HepG2 (cell line): ENCODE results near the gene SLC25A19. TPM values are rescaled to one million over a fixed set of nuclear protein-coding genes. Genes with fewer than 3 reads are reported as not detected.

Experiments used
- CENPX ChIP-seq: sonication (generic); formaldehyde crosslinking; IDR thresholded peaks from 2 replicates; pipeline ENCODE4 v1.9.0; 2021; ENCODE audit warnings: mild to moderate bottlenecking, missing genetic modification reagents, moderate library complexity
- KLF6 ChIP-seq: IDR thresholded peaks from 2 replicates; pipeline ENCODE4 v1.8.0; 2016; ENCODE audit warnings: missing biosample characterization, missing genetic modification reagents
- NPAS2 ChIP-seq: sonication (generic); formaldehyde crosslinking; IDR thresholded peaks from 2 replicates; pipeline ENCODE4 v1.8.0; 2022; ENCODE audit warnings: mild to moderate bottlenecking, missing genetic modification reagents, borderline replicate concordance
- ZBTB33 ChIP-seq: sonication (generic); formaldehyde crosslinking; IDR thresholded peaks from 2 replicates; pipeline ENCODE4 v1.4.0; 2020; ENCODE audit warnings: missing genetic modification reagents
- ZNF350 ChIP-seq: sonication (generic); formaldehyde crosslinking; IDR thresholded peaks from 2 replicates; pipeline ENCODE4 v1.4.0; 2020; ENCODE audit warnings: mild to moderate bottlenecking, low read depth, missing genetic modification reagents, borderline replicate concordance
- ZNF580 ChIP-seq: IDR thresholded peaks from 2 replicates; pipeline ENCODE4 v1.6.1; 2016; ENCODE audit warnings: low read depth, borderline replicate concordance
- ZNF770 ChIP-seq: sonication (generic); formaldehyde crosslinking; IDR thresholded peaks from 2 replicates; pipeline ENCODE4 v1.5.0; 2020; ENCODE audit warnings: mild to moderate bottlenecking, missing genetic modification reagents
- polyA plus RNA-seq, 8 experiments: library from polyadenylated mRNA; depleted of rRNA in 3 of 8; stranded (reverse) in 7 of 8; unstranded in 1 of 8; fragments of >200 nt; fragmentation: Illumina TruSeq in 4 of 8; extraction: Trizol in 4 of 8; gene quantifications; 2 replicates each; pipeline versions ENCODE4 v1.2.1 to v1.2.3, GENCODE V29; 2011 to 2016; ENCODE audit warnings: low read depth in 4 of 8, missing spikeins in 1 of 8, mixed read lengths in 1 of 8; ENCODE audit not compliant: insufficient read depth in 1 of 8
- total RNA-seq, 5 experiments: library from RNA; depleted of rRNA; stranded (reverse); fragments of >200 nt; fragmentation: Illumina TruSeq; extraction: Trizol; gene quantifications; 2 replicates each; pipeline ENCODE4 v1.2.3, GENCODE V29; 2016; ENCODE audit warnings: low read depth in 1 of 5

The SLC25A19 gene
- total and polyA plus RNA-seq, 2 of the 13 experiments (the other 11 are each of a cell fraction or from before 2014, with no cell fraction given), result 24.4 to 41.4 TPM

- TF ChIP-seq ZNF770 (CRISPR knock-in tag) (peak; percentile 91), KLF6 (CRISPR knock-in tag) (no peak), ZNF350 (CRISPR knock-in tag) (peak; percentile 63; the same call in 1 of the 2 replicates), ZNF580 (CRISPR knock-in tag) (no peak), ZBTB33 (0 out of 2 replicates have a peak, but pooled peaks have one; percentile 20), NPAS2 (CRISPR knock-in tag) (no peak), CENPX (no peak)
These were observed 24.8 kb upstream of the SLC25A19 start (continued) for GRCh38 chr17:75313941-75314551.
